Keratinocyte (primary cell): ENCODE data around the gene MPV17L. TPM values are rescaled to one million over a fixed set of nuclear protein-coding genes. Genes with fewer than 3 reads are reported as not detected.

ENCODE experiments used
- DNase-seq: peaks from one replicate; pipeline ENCODE4 v3.0.0-alpha.2; 2011; ENCODE audit warnings: low read depth, missing footprints, low spot score
- FAIRE-seq: peaks from 2 replicates; lab custom pipeline; 2011; peaks lifted over from hg19 to GRCh38; lab: Jason Lieb, UNC
- H2AFZ ChIP-seq: 2 replicates; pipeline ENCODE4 v1.6.0; 2012; ENCODE audit warnings: low read length, control low read depth, inconsistent platforms; ENCODE audit not compliant: control insufficient read depth
- H3K27ac ChIP-seq: 2 replicates; pipeline ENCODE4 v1.5.1; 2011; ENCODE audit warnings: low read length; ENCODE audit not compliant: control insufficient read depth, insufficient read depth
- H3K27me3 ChIP-seq: 3 replicates; pipeline ENCODE4 v1.6.0; 2011; ENCODE audit warnings: low read length; ENCODE audit not compliant: control insufficient read depth, insufficient read depth; ENCODE audit errors: extremely low read depth
- H3K36me3 ChIP-seq, 2 experiments: 2 replicates in 1 of 2; 3 replicates in 1 of 2; pipeline ENCODE4 v1.5.1; 2011; ENCODE audit warnings: low read length in 2 of 2, mild to moderate bottlenecking in 1 of 2; ENCODE audit not compliant: control insufficient read depth in 2 of 2, insufficient read depth in 2 of 2; ENCODE audit errors: extremely low read depth in 1 of 2
- H3K4me1 ChIP-seq: 3 replicates; pipeline ENCODE4 v1.5.1; 2011; ENCODE audit warnings: low read length; ENCODE audit not compliant: control insufficient read depth, insufficient read depth; ENCODE audit errors: extremely low read depth
- H3K4me2 ChIP-seq: 3 replicates; pipeline ENCODE4 v1.6.0; 2011; ENCODE audit warnings: low read depth, low read length; ENCODE audit not compliant: control insufficient read depth, insufficient read depth; ENCODE audit errors: extremely low read depth
- H3K4me3 ChIP-seq, 3 experiments: fragments of 200-600 bp in 1 of 3; sonication (generic) in 1 of 3; 2 replicates in 2 of 3; 3 replicates in 1 of 3; pipeline ENCODE4 v1.5.1; 2011 to 2016; ENCODE audit warnings: low read length in 3 of 3, mild to moderate bottlenecking in 3 of 3, control low read depth in 2 of 3, inconsistent platforms in 1 of 3, low read depth in 1 of 3, mixed read lengths in 1 of 3, mixed run types in 1 of 3, moderate library complexity in 1 of 3; ENCODE audit not compliant: control insufficient read depth in 2 of 3, insufficient read depth in 2 of 3; ENCODE audit errors: extremely low read depth in 1 of 3
- H3K79me2 ChIP-seq: 2 replicates; pipeline ENCODE4 v1.6.0; 2012; ENCODE audit warnings: low read length; ENCODE audit not compliant: control insufficient read depth, insufficient read depth
- H3K9ac ChIP-seq: 3 replicates; pipeline ENCODE4 v1.6.0; 2011; ENCODE audit warnings: low read length; ENCODE audit not compliant: control insufficient read depth, insufficient read depth; ENCODE audit errors: extremely low read depth
- H3K9me1 ChIP-seq: 3 replicates; pipeline ENCODE4 v1.6.0; 2011; ENCODE audit warnings: low read length; ENCODE audit not compliant: control insufficient read depth, insufficient read depth; ENCODE audit errors: extremely low read depth
- H3K9me3 ChIP-seq: 2 replicates; pipeline ENCODE4 v1.5.1; 2012; ENCODE audit warnings: low read depth, low read length; ENCODE audit not compliant: control insufficient read depth
- H4K20me1 ChIP-seq: 3 replicates; pipeline ENCODE4 v1.6.0; 2011; ENCODE audit warnings: low read length; ENCODE audit not compliant: control insufficient read depth, insufficient read depth; ENCODE audit errors: extremely low read depth
- EZH2 ChIP-seq: IDR thresholded peaks from one replicate; pipeline ENCODE4 v1.6.1; 2012; ENCODE audit warnings: inconsistent platforms, mild to moderate bottlenecking, low read length, moderate library complexity
- dilution Hi-C: fragments of 300-500 bp; cut with MboI; formaldehyde crosslinking; loops from one replicate; pipeline ENCODE4 v1.7.0; 2020; ENCODE audit warnings: low sequenced_read_pairs; ENCODE audit not compliant: extremely low pct_ligation_motif_present
- polyA plus RNA-seq, 5 experiments: library from polyadenylated mRNA; depleted of rRNA in 3 of 5; stranded (reverse) in 3 of 5; stranded (forward) in 1 of 5; unstranded in 1 of 5; fragments of >200 nt; gene quantifications; 1 replicate in 1 of 5; 2 replicates in 3 of 5; 3 replicates in 1 of 5; pipeline versions ENCODE4 v1.2.1 to v1.2.3, GENCODE V29; 2011 to 2012; ENCODE audit warnings: missing spikeins in 2 of 5, low read depth in 1 of 5, low replicate concordance in 1 of 5
- TF ChIP-seq, protein P1 (sequence below), 3 experiments: IDR thresholded peaks in 1 of 3; conservative IDR thresholded peaks in 1 of 3; optimal IDR thresholded peaks in 1 of 3; 2 replicates in 2 of 3; 3 replicates in 1 of 3; pipeline versions ENCODE3 to v1.5.1; 2011; ENCODE audit warnings: low read length in 3 of 3, mild to moderate bottlenecking in 3 of 3, moderate library complexity in 2 of 3, control low read depth in 1 of 3, inconsistent platforms in 1 of 3; ENCODE audit not compliant: insufficient read depth in 2 of 3; ENCODE audit errors: extremely low read depth in 1 of 3

MPV17L gene
- polyA plus RNA-seq, 1 donor (not counting 4 experiments of a cell fraction or from before 2014, with no cell fraction given): 0.39 TPM

DNA sequence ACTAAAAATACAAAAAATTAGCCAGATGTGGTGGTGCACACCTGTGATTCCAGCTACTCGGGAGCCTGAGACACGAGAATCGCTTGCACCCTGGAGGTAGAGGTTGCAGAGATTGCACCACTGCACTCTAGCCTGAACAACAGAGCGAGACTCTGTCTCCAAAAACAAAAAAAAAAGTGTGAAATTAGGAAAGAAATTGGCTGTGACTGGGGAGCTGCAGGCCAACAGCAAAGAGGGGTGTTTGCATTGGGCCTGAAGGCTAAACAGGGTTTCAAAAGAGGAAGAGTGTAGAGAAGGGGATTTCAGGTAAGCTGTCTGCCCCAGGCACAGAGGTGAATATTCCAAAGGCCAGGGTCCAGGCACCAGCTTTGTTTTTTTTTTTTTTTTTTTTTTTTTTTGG, 48.2 kb downstream of the MPV17L start:
- no peaks in the 10 kb centered on the region for H3K4me1 ChIP-seq
- no peaks in the 10 kb centered on the region for H3K9me3 ChIP-seq
- no peak for FAIRE-seq
- H3K27me3 ChIP-seq: no peaks in the 10 kb centered on the region
- dilution Hi-C loops: no loop called here
- TF ChIP-seq, protein P1, sequence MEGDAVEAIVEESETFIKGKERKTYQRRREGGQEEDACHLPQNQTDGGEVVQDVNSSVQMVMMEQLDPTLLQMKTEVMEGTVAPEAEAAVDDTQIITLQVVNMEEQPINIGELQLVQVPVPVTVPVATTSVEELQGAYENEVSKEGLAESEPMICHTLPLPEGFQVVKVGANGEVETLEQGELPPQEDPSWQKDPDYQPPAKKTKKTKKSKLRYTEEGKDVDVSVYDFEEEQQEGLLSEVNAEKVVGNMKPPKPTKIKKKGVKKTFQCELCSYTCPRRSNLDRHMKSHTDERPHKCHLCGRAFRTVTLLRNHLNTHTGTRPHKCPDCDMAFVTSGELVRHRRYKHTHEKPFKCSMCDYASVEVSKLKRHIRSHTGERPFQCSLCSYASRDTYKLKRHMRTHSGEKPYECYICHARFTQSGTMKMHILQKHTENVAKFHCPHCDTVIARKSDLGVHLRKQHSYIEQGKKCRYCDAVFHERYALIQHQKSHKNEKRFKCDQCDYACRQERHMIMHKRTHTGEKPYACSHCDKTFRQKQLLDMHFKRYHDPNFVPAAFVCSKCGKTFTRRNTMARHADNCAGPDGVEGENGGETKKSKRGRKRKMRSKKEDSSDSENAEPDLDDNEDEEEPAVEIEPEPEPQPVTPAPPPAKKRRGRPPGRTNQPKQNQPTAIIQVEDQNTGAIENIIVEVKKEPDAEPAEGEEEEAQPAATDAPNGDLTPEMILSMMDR (optimal IDR thresholded peaks at IDR 0.05 in 1 of 3, IDR thresholded peaks at IDR 0.05 in 1 of 3, conservative IDR thresholded peaks at IDR 0.05 in 1 of 3; ENCODE audit: extremely low read depth in 1 of 3, insufficient read depth in 2 of 3, low read length in 3 of 3): no peak
- TF ChIP-seq EZH2: no peak
- no peak overlapping the region for H2AFZ ChIP-seq
- H3K9me1 ChIP-seq: no peaks in the 10 kb centered on the region
- DNase-seq: no peak
- no peaks in the 10 kb centered on the region for H3K79me2 ChIP-seq
- H4K20me1 ChIP-seq: no peaks in the 10 kb centered on the region
- H3K36me3 ChIP-seq: no peaks in the 10 kb centered on the region
- H3K4me3 ChIP-seq: no peak overlapping the region
- H3K27ac ChIP-seq: no peak overlapping the region
- no peak overlapping the region for H3K9ac ChIP-seq
- no peak overlapping the region for H3K4me2 ChIP-seq

DNA sequence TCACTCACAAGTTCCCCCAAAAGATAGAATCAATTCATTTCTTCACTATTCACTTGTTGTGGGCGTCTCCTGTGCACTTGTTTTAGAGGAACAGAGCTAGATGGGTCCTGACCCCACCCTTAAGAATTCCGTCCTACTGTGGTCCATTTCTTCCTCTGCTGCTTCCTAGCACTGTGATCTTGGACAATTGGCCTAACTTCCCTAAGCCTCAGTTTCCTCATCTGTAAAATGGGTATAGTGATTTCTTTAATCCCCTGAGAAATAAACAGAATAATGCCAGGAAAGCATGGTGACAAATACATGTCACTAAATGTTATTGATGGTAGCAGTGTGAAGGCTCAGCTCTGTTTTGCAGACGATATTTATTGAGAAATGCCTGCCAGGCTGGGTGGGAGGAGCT, 48.7 kb downstream of the MPV17L start:
- Histone ChIP-seq H3K79me2 (no peaks in the 10 kb centered on the region), H3K4me2 (no peak overlapping the region), H3K27ac (no peak overlapping the region), H3K9ac (no peak overlapping the region), H3K36me3 (no peaks in the 10 kb centered on the region), H3K4me1 (no peaks in the 10 kb centered on the region), H3K4me3 (no peak overlapping the region), H3K9me1 (no peaks in the 10 kb centered on the region), H4K20me1 (no peaks in the 10 kb centered on the region), H3K9me3 (no peaks in the 10 kb centered on the region), H2AFZ (no peak overlapping the region), H3K27me3 (no peaks in the 10 kb centered on the region)
- TF ChIP-seq EZH2: no peak
- TF ChIP-seq, protein P1 (optimal IDR thresholded peaks at IDR 0.05 in 1 of 3, IDR thresholded peaks at IDR 0.05 in 1 of 3, conservative IDR thresholded peaks at IDR 0.05 in 1 of 3; ENCODE audit: extremely low read depth in 1 of 3, insufficient read depth in 2 of 3, low read length in 3 of 3): no peak
- dilution Hi-C loops: no loop called here
- FAIRE-seq (no peak), DNase-seq (no peak)
